ENCODE data around the gene RECQL5. TPM values are rescaled to one million over a fixed set of nuclear protein-coding genes. Genes with fewer than 3 reads are reported as not detected.

Gene RECQL5
- total RNA-seq, 1 donor from 2014 or later, result 21.3 TPM

DNA sequence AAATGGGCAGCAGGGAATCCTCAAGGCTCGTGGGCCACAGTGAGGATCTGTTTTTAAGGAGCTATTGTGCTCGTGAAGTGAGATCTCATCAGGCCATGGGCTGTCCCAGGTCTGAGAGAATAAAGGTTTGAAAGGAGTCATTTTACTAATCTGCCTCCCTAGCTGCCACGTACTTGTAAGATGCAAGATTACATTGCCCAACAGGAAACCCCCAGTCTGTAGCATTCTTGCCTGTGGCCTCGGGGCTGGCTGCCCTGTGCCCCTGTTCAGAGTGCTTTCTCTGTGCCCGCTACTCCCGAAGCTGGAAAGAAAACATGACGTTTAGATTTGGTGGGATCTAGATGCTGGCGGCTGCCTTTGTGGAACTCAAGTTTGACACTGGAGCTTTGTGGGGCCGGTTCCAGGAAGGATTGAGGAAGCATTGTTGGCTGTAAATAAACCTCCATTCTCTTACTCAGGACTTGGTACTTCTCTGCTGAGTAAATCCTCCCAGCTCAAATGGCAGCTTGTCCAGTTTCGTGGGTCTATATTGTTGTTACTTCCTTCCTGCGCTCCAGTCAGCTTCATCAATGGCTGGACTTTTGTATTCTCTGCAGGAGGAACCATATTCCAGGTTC, 21.4 kb upstream of the RECQL5 start:
- no peak for DNase-seq (ENCODE audit: low read depth)

DNA sequence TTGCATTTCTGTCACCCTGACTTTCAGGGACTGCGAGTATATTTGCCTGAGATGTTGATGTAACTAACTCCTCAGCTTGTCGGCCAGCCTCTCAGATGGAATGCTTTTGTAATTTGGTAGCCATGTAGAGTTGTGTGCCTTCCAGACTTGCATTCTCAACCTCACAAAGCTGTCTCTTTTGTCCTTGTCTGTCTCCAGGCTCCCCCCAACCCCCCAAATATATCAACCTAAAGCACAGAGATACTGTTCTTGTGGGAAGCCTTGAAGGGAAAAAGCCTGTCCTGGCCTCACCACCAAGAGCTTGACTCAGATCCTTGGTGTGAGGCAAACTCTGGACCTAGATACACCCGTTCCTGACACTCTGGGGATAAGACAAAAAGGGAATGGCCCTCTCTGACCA, 18.5 kb upstream of the RECQL5 start:
- DNase-seq (ENCODE audit: low read depth), result no peak

DNA sequence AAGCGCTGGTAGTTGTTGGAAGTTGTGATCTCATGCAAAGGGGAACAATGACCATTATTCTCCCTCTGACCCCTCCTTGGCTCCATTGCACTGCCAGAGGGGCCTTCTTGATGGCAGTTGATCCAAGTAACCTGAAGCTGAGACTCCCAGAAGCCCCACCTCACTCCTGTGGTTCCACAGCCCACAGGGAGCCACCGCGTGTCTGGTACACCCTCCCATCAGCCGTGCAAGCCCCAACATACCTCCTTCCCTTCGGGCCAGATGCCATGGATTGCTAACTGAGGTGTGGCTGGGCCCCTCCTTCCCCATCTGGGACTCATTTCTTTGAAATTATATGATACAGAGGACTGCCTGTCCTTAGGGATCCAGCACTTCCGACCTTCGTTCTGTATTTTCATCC, 18.0 kb upstream of the RECQL5 start:
- no peak for DNase-seq (ENCODE audit: low read depth)

DNA sequence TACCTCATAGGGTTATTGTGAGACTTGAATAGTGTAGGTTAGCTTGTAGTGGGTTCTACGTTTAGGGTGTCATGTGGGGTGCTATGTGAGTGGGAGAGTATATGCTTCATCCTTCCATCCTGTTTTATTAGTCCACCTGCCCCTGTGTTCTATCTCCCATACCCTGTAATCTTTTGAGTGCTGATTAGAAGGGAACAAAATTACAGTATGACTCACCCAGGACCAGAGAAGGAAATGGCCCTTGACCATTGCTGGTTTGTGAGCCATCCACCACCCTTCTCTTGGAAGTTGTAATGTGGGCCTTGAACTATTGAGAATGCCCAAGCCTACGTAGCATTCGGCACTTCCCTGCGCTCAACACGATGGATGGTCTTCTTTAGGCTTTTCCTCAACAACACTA, 17.3 kb upstream of the RECQL5 start:
- DNase-seq (ENCODE audit: low read depth), result peak; percentile 58

DNA sequence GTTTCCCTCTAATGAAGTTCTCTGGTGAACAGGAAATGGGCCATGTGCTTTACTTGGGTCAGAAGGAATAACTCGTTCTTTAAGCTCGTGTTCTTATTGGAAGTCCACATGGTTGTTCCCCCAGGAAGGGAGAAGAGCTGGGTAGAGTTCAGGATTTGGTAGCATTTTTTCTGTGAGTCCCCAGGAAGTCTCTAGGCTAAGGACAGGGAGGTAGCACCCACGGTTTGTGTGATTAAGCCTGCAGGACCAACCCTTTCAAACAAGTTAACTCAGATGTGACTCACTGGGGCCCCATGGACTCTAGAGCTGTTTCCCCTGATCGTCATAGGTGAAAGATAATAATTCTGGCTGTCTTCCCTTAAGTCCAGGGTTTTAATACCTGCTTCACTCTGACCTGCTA, 16.6 kb upstream of the RECQL5 start:
- DNase-seq (ENCODE audit: low read depth), result peak; percentile 76

DNA sequence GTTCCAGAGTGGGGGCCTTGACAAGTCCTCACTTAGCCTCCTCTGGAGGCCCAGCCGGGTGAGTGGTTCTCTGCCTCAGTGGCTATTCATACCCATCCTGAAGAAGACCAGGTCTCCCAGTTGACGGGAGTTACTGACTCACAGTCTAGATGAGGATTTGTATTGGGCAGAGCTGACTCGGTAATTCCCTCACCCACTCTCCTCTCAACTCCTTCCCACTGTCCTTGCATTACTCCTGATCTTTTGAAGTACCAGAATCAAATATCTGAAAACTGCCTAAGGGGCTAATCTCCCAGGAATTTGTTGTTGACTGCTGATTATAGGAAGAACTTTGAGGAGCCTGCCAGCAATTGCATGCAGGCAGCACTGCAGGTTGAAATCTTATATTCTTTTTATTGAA, 14.3 kb upstream of the RECQL5 start:
- DNase-seq (ENCODE audit: low read depth), result peak; percentile 32

DNA sequence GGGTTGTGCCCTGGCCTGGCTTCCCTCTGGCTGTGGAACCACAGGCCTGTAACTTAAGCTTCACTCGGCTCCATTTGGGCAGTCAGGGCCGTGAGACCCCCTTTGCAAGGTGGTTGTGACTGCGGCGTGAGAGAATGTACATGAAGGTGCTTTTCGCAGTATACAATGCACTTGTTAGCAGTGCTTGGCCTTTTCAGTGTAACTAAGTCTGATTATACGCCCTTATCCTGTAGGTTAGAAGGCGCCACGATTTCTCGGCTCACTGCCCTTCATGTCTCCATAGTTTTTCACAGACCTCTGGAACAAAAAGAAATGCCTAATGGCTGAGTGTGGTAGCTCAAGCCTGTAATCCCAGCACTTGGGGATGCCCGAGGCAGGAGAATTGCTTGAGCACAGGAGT, 13.5 kb upstream of the RECQL5 start:
- DNase-seq (ENCODE audit: low read depth), result no peak

DNA sequence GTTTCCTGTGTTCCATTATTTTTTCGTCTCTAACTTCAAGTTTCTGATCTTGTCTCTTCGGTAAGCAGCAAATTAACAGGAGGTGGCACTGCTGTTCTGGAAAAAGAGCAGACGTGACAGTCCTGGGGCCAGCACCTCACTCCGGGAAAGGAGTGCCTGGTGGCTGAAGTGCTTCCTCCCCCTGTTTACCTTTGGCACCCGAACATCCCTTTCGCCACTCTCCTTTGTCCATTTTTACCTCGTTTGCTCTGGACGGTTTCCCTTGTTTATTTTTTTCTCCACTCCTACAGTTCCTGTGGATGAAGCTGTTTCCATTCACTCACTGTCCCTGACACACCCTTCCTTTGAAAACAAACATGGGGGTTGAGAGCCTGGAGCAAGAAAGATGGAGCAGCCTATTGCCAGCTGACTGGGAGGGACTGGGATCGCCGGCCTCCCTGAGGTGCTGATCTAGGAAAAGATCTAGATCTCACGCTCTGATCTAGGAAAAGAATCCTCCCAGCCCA, 12.8 kb upstream of the RECQL5 start:
- no peak for DNase-seq (ENCODE audit: low read depth)

DNA sequence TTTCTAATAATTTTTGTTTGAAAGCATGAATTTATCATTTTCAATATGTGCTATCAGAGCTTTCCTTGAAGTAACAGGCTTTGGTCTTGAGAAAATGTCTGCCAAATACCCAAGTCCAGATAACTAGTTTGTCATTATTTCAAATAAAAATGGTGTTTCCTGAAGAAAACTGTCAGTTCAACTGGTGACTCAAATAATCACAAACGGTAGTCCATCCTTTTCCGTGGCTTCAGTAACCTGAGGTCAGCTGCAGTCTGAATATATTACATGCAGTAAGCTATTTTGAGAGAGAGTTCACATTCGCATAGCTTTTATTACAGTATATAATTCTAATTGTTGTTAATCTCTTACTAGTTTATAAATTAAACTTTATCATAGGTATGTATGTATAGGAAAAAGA, 9.5 kb upstream of the RECQL5 start:
- no peak for DNase-seq (ENCODE audit: low read depth)

DNA sequence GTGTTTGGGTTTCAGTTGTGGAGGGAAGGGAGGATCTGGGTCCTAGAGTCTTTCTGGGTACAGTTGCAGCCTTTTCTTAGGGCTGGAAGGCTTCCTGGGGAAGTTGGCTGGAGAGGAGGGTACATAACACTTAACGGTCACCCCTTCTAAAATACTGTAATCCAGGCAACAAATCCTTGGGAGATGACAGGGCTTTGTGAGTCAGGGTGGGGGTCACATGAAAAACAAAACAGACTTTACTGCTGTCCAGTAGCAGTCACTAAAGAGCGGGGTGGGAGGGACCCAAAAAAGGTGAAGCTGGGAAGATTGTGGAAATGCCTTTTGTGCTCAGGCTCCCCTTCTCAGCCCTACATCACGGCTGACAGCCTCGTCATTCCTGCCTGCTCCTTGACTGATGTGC, 6.5 kb upstream of the RECQL5 start:
- DNase-seq (ENCODE audit: low read depth), result no peak

DNA sequence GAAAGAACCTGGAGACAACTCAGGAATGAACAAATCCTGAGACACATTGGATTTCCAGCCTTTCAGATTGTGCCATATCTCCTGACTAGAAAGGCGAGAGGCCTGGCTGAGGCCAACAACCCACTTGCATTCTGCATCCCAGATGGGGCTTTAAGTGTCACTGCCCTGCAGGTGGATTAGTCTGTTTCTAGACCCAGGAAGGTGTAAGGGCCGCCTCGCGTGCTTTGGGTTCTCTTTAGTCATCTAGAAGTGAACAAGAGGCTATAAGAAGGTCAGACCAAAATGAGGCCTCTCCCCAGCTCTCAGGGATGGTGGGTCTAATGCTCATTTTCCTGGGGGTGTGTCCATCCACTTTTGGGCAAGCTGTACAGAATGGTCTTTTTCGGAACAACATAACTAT, 5.1 kb upstream of the RECQL5 start:
- no peak for DNase-seq (ENCODE audit: low read depth)

DNA sequence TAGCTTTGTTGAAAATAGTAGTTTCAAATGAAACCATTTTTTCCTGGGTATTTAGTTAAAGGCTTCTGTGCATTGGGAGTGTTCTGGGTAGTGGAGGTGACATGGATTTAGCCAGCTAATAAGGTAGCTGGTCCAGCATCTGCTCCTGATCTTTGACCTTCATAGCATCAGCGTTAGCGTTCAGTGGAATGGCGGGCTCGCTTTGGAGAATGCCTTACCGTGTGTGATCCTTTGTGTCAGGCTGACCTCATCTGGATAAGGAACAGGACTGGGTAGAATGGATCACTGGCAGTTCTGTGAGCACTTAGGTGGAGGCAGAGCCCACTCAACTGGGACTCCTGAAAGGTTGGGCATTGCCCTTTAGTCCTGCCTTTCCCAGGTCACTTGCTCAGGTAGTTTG, 3.9 kb upstream of the RECQL5 start:
- no peak for DNase-seq (ENCODE audit: low read depth)

DNA sequence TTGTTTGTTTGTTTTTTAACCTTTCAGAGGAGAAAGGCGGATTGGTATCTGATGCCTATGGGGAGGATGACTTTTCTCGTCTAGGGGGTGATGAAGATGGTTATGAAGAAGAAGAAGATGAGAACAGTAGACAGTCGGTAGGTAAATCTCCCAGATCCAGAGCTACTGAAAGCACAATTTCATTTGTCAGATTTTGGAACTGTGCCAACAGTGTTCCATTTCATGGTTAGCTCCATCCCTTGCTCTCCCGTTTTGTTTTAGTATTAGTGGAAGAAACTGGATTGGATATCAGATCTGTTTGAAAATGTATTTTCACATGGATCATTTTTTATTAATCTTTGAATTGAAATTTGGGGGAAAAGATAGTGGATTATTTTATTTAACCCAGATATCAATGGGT, 1.5 kb upstream of the RECQL5 start:
- DNase-seq (ENCODE audit: low read depth), result no peak

DNA sequence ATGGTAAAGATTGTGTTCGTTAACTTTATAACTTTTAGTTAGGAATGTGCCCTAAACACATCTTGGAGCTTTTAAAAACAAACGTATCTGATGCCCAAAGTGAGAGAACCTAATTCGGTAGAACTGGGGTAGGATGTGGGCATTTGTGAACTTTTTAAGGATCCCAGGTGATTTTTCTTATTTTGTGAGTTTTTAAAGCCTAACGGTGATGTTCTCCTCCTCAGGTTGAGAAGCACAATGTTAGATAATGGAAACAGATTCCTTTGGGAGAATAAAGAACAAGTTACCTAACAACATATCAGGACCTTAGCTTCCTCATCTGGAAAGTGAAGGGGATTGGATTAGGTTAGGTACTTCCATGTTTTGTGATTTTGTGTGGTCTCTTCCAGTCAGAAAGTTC, 871 bp upstream of the RECQL5 start:
- no peak for DNase-seq (ENCODE audit: low read depth)

DNA sequence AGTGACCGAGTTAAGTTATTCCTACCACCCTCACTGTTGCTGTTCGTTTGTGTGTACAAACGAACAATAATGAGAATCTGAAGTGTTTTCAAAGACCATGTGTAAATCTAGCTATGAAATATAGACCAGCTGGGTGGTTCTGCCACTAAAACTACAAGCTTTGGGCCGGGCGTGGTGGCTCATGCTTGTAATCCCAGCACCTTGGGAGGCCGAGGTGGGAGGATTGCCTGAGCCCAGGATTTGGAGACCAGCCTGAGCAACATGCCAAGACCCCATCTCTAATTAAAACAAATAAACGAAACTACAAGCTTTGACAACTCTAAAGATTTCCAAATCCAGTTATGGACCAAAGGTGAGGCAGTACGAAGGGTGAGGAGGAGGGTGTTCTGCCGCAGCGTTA, 973 bp downstream of the RECQL5 start:
- DNase-seq (ENCODE audit: low read depth), result no peak

DNA sequence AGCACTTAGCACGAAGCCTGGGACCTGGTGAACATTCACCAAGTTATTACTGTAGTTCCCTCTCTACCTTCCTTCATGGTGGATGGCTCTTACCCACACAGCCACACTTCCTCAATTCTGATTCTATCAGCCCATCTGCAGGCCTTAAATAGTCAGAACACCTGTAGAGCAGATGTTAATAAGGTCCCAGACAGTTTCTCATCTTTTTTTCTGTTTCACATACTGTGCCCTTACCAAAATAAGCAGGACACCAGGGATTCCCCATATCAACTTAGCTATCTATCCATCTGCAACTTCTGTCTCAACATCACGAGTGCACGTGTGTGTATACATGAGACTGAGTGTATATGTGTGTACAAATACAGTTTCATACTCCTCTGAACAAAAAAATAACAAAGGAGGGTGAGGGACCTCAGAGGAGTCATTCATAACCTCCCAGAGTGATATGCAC, 2.8 kb downstream of the RECQL5 start:
- DNase-seq (ENCODE audit: low read depth), result no peak

DNA sequence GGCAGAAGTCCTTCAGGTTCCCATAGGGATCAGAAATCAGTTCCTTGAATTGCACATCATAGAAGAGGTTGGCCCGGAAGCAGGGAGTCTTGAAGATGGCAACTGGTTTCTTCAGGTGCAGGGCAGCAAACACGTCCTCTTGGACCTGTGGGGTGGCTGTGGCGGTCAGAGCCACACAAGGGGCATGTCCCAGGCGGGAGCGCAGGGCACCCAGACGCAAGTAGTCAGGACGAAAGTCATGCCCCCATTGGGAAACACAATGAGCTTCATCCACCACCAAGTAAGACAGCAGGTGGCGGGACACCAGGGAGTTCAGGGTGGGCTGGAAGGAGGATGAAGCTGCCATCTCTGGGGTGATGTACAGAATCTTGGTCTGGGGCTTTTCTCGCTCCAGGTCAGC, 4.4 kb downstream of the RECQL5 start:
- DNase-seq (ENCODE audit: low read depth), result no peak

DNA sequence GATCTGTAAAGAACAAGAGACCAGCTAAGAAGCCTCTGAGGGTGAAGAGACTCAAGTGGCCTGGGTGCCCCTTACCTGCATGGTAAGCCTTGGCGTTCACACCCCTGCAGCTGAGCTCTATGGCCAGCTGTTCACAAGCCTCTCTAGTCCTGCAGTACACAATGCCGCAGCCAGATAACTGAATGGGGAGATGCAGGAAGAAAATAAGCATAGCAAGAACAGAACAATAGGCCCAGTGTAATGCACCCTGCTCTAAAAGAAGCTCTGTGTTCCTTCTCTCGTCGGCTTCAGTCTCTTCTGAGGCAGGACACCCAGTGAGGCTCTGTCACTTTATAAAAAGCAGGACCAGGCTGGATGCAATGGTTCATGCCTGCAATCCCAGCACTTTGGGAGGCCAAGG, 5.4 kb downstream of the RECQL5 start:
- DNase-seq (ENCODE audit: low read depth), result no peak

DNA sequence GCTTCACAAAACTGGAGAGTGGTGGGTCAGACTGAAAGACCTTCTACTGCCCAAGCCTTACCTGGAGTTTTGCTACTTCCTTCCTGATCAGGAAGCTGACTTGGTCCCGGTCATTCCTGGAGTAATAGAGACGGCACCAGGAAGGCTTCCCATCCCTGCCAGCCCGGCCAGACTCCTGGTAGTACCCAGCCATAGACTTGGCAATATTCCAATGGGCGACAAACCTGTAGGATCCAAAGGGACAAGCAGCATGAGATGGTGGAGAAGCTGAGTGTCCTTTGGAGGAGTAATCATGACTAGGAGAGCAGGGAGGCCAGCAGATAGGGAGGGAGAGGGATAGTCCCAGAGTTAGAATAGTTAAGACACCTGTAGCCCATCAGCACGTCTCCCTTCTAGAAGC, 8.7 kb downstream of the RECQL5 start:
- no peak for DNase-seq (ENCODE audit: low read depth)

DNA sequence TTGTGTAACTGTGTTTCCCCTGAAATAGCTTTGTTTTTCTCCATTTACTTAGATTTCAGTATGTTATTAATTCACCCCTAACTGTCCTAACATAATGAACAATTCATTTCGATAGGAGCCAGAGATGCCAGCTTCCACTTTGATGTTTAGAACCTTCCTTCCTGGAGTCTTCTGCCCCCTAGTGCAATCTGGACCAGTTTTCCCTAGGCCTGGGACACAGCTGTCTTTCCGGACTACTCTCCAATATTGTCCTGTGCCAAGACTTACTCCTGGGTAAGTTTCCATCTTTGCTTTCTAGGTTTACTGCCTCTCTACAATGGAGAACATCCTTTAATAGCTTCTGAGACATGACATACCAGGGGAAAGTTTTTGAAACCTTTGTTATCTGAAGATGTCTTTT, 12.8 kb downstream of the RECQL5 start:
- DNase-seq (ENCODE audit: low read depth), result no peak

DNA sequence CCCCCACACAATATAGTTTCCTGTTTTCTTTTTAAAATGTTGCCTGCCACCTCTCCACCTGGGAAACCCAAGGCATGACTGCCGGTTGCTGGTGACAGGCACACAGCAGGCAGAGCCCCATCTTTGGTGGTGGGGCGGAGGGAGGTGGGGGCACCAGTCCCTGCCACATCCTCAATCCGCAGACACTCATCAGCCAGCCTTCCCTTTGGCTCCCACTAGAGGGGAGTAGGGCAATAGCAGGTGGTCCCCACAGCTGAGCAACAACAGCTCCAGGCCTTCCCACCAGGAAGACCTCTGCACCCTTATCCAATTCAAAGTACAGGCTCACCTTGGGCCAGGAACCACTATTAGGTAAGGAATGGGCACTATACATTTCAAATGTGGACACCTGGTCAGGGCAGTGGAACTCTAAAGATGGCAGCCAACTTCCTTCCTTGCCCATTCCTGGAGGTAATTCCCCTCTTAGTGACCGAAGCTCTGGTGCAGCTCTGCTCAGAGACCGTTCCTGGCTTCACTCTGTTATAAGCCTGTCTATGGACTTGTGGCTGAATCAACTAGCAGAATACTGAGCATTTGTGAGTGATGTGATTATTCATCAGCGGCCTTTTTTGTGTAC, 13.9 kb downstream of the RECQL5 start:
- no peak for DNase-seq (ENCODE audit: low read depth)

DNA sequence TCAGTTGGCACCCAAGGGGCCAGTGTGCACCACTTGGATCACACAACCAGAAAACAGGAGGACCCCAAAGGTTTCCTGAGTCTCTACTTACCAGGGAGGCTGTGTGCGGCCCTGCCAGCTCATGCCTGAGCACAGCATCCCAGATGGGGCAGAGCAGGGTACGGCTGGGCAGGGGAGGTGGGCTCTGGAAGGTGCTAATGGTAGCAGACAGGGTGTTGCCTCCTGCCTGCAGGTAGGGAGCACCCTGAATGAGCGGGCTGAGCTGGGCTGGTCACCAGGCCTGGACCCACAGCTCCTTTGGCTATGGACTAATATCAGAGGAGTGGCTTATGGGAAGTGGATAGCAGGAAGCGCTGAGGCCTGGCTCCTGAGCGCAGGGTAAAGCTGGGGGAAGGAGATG, 14.6 kb downstream of the RECQL5 start:
- no peak for DNase-seq (ENCODE audit: low read depth)

DNA sequence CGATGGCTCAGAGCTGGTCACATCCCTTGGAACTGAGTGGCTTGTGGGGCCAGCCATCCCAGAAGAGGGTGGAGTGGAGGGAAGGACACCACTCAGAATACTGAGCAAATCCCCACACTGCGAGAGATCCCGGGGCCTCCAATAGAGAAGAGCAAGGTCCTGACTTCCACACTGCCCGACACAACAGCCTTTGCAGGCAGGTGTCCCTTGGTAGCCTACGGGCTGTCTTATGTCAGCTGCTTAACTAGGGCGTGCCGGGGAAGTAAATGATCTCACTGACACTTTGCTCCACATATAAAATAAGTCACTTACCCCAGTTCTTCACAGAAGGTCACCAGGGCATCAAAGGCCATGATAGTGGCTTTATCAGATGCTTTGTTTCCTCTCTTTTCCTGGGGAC, 16.1 kb downstream of the RECQL5 start:
- no peak for DNase-seq (ENCODE audit: low read depth)

DNA sequence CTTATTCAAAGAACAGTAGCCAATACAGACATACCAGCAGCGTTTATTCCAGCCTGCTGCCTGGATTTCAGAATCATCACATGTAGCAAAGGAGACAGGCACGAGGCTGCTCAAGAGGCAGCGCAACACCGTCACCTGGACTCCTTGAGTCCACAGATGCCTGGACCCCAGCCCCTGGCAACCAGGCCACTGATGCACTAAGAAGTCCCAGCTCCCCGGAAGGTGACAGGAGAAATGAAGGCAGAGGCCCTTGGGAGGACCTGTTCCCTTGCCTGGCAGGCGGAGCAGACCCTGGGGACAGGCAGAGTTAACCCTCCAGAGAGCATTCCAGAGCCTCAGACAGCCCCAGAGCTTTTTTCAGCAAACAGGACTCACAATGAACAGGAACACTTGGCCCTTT, 17.3 kb downstream of the RECQL5 start:
- DNase-seq (ENCODE audit: low read depth), result no peak
